Caco-2 (cell line): ENCODE measurements around the gene PRDM11. TPM values are rescaled to one million over a fixed set of nuclear protein-coding genes. Genes with fewer than 3 reads are reported as not detected.

Experiments used
- BruUV-seq: library from RNA; stranded (reverse); fragments of 400-500 nt; replicated peaks from 2 replicates; lab custom pipeline; 2021; lab: Mats Ljungman, UMichigan
- CTCF ChIA-PET: fragments of 300-600 bp; sonication (Branson Sonifier 250); formaldehyde crosslinking; loops from one replicate; lab custom pipeline; 2022; ENCODE audit warnings: antibody characterized with exemption; lab: Charles Lee
- POLR2A ChIA-PET: fragments of 300-600 bp; sonication (Branson Sonifier 250); formaldehyde crosslinking; loops from one replicate; lab custom pipeline; 2022; ENCODE audit warnings: antibody characterized with exemption; lab: Charles Lee
- DNase-seq, 2 experiments: peaks; one replicate each; pipeline versions ENCODE4 v3.0.0 to v3.0.0-alpha.2; 2020 to 2022
- H3K27me3 ChIP-seq: replicated peaks from 2 replicates; pipeline ENCODE4 v1.6.0; 2011; ENCODE audit warnings: low read length; ENCODE audit not compliant: control insufficient read depth, insufficient read depth
- H3K36me3 ChIP-seq: 2 replicates; pipeline ENCODE4 v1.5.1; 2011; ENCODE audit warnings: low read length; ENCODE audit not compliant: control insufficient read depth, insufficient read depth
- H3K4me1 ChIP-seq: fragments of 250-450 bp; sonication (Bioruptor Pico); 2 replicates; pipeline ENCODE4 v1.5.1; 2020; ENCODE audit warnings: mild to moderate bottlenecking
- H3K4me3 ChIP-seq: 2 replicates; pipeline ENCODE4 v1.5.1; 2011; ENCODE audit warnings: low read depth, mild to moderate bottlenecking, control low read depth, low read length
- H3K9me3 ChIP-seq: fragments of 250-450 bp; sonication (Bioruptor Pico); 2 replicates; pipeline ENCODE4 v1.5.1; 2020; ENCODE audit warnings: mild to moderate bottlenecking, moderate library complexity
- H3K27ac Mint-ChIP-seq: one replicate; pipeline ENCODE4 v1.8.0; 2022; ENCODE audit warnings: mixed read lengths; ENCODE audit not compliant: unreplicated experiment
- H3K27me3 Mint-ChIP-seq: one replicate; pipeline ENCODE4 v1.8.0; 2022; ENCODE audit warnings: mixed read lengths; ENCODE audit not compliant: insufficient read depth, unreplicated experiment
- H3K36me3 Mint-ChIP-seq: one replicate; pipeline ENCODE4 v1.8.0; 2022; ENCODE audit warnings: mild to moderate bottlenecking, mixed read lengths; ENCODE audit not compliant: insufficient read depth, unreplicated experiment
- H3K4me1 Mint-ChIP-seq: one replicate; pipeline ENCODE4 v1.8.0; 2022; ENCODE audit warnings: low read depth, mixed read lengths; ENCODE audit not compliant: unreplicated experiment
- H3K4me3 Mint-ChIP-seq: one replicate; pipeline ENCODE4 v1.8.0; 2022; ENCODE audit warnings: mild to moderate bottlenecking, moderate library complexity, mixed read lengths; ENCODE audit not compliant: unreplicated experiment
- H3K9me3 Mint-ChIP-seq: one replicate; pipeline ENCODE4 v1.8.0; 2022; ENCODE audit warnings: mixed read lengths; ENCODE audit not compliant: unreplicated experiment
- intact Hi-C: fragments of 100-400 bp; cut with micrococcal nuclease; formaldehyde crosslinking; loops from one replicate; pipeline ENCODE4 v1.10.0; 2022; ENCODE audit not compliant: unreplicated experiment
- total RNA-seq: library from RNA; stranded (reverse); gene quantifications from 2 replicates; pipeline ENCODE4 v1.2.3, GENCODE V29; 2022
- TF ChIP-seq, protein P1 (sequence below), 2 experiments: fragments of 200-600 bp in 1 of 2; IDR thresholded peaks; 1 replicate in 1 of 2; 2 replicates in 1 of 2; pipeline versions ENCODE4 v1.5.1 to v1.8.0; 2011 to 2022; ENCODE audit warnings: antibody characterized with exemption in 1 of 2, control low read depth in 1 of 2, inconsistent platforms in 1 of 2, low read depth in 1 of 2, low read length in 1 of 2, mild to moderate bottlenecking in 1 of 2, moderate library complexity in 1 of 2; ENCODE audit not compliant: insufficient read depth in 1 of 2, severe bottlenecking in 1 of 2, unreplicated experiment in 1 of 2

Gene PRDM11
- total RNA-seq, 1 experiment from 2014 or later: 11.8 TPM

DNA sequence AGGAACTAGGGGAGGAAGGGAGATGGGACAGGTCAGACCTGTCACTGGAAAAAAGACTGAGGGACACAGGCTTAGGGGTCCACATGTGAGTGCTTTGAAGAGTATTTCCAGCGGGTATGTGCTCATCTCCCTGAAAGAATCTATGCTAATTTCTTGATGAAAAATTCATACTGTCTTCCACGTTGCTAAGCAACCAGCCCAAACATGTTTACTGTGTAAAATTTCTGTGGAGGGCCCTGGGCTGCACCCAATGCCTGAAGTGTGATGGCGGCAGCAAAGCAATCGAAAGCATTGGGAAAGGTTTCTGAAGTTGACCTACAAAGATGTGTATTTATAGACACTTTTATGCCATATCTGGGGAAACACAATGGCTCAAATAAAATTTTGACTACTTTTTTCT, 132.3 kb downstream of the PRDM11 start:
- CTCF ChIA-PET: no interaction called here
- intact Hi-C loops: no loop called here
- H3K27ac Mint-ChIP-seq: no peak overlapping the region

DNA sequence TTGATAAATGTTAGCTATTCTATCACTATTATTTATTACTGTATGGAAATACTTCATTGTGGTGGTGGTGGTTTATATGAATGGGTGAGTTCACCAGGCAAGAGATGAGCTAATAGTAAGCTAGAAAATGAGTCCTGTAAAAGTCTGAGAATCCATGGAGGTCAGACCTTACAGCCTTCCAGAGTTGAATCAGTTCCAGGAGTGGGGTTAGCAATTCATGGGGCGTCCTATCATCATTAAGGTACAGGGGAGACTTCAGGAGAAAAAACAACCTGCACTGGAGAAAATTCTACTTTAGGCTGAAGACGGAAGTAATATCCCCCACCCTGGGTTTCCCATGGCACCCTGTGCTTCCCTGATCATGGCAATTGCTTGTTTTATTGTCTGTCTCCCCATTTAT, 133.2 kb downstream of the PRDM11 start:
- no peak for DNase-seq
- H3K4me3 ChIP-seq: no peak overlapping the region
- H3K4me3 Mint-ChIP-seq: no peak overlapping the region
- no peak overlapping the region for H3K27ac Mint-ChIP-seq
- H3K36me3 Mint-ChIP-seq: peaks cover 6% of the 10 kb centered on the region
- no peaks in the 10 kb centered on the region for H3K36me3 ChIP-seq
- no peaks in the 10 kb centered on the region for H3K27me3 ChIP-seq
- H3K27me3 Mint-ChIP-seq: peaks cover under 1% of the 10 kb centered on the region
- no TSS peak for BruUV-seq
- peaks cover 3% of the 10 kb centered on the region; the same call in 1 of the 2 replicates for H3K9me3 ChIP-seq
- CTCF ChIA-PET: no interaction called here
- intact Hi-C loops: loop anchor here (10.0 kb wide), 1 partner anchor 95 kb away; no protein-coding TSS in a partner anchor
- TF ChIP-seq, protein P1, sequence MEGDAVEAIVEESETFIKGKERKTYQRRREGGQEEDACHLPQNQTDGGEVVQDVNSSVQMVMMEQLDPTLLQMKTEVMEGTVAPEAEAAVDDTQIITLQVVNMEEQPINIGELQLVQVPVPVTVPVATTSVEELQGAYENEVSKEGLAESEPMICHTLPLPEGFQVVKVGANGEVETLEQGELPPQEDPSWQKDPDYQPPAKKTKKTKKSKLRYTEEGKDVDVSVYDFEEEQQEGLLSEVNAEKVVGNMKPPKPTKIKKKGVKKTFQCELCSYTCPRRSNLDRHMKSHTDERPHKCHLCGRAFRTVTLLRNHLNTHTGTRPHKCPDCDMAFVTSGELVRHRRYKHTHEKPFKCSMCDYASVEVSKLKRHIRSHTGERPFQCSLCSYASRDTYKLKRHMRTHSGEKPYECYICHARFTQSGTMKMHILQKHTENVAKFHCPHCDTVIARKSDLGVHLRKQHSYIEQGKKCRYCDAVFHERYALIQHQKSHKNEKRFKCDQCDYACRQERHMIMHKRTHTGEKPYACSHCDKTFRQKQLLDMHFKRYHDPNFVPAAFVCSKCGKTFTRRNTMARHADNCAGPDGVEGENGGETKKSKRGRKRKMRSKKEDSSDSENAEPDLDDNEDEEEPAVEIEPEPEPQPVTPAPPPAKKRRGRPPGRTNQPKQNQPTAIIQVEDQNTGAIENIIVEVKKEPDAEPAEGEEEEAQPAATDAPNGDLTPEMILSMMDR (IDR thresholded peaks at IDR 0.05; ENCODE audit: insufficient read depth in 1 of 2, low read depth in 1 of 2, low read length in 1 of 2, severe bottlenecking in 1 of 2, unreplicated experiment in 1 of 2): no peak
- peaks cover 12% of the 10 kb centered on the region for H3K9me3 Mint-ChIP-seq
- peaks cover 14% of the 10 kb centered on the region for H3K4me1 Mint-ChIP-seq
- peaks cover 18% of the 10 kb centered on the region for H3K4me1 ChIP-seq
- POLR2A ChIA-PET: no interaction called here

More for the DNA sequence above, 132.3 kb downstream of the PRDM11 start:
- Mint-ChIP-seq H3K36me3 (peaks cover 6% of the 10 kb centered on the region), H3K27me3 (peaks cover 4% of the 10 kb centered on the region), H3K9me3 (peaks cover 12% of the 10 kb centered on the region), H3K4me3 (no peak overlapping the region), H3K4me1 (peaks cover 14% of the 10 kb centered on the region)
- Histone ChIP-seq H3K9me3 (peaks cover 3% of the 10 kb centered on the region; the same call in 1 of the 2 replicates), H3K27me3 (no peaks in the 10 kb centered on the region), H3K36me3 (no peaks in the 10 kb centered on the region), H3K4me1 (peaks cover 18% of the 10 kb centered on the region), H3K4me3 (no peak overlapping the region)
- no TSS peak for BruUV-seq
- TF ChIP-seq, protein P1 (IDR thresholded peaks at IDR 0.05; ENCODE audit: insufficient read depth in 1 of 2, low read depth in 1 of 2, low read length in 1 of 2, severe bottlenecking in 1 of 2, unreplicated experiment in 1 of 2): no peak
- POLR2A ChIA-PET: no interaction called here
- no peak for DNase-seq

DNA sequence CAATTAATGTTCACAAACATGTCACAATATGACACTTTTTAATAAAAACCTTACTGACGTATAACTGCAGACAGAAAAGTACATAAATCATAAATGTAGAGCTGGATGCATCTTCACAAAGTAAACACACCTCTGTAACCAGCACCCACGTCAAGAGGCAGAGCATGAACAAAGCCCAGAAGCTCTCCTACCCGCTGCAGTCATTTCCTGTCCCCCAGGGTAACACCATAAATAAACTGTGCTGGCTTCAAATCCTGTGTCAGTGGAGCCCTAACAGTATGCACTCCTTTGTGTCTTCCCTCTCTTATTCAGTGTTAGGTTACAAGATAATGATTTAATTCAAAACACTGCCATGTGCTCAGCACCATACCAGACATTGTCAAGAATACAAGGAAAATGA, 134.0 kb downstream of the PRDM11 start:
- Mint-ChIP-seq H3K27me3 (no peaks in the 10 kb centered on the region), H3K36me3 (peaks cover 6% of the 10 kb centered on the region), H3K9me3 (peaks cover 12% of the 10 kb centered on the region), H3K4me3 (no peak overlapping the region), H3K4me1 (peaks cover 14% of the 10 kb centered on the region), H3K27ac (no peak overlapping the region)
- POLR2A ChIA-PET: no interaction called here
- no peak overlapping the region for H3K4me3 ChIP-seq
- DNase-seq: no peak
- no TSS peak for BruUV-seq
- TF ChIP-seq, protein P1 (IDR thresholded peaks at IDR 0.05; ENCODE audit: insufficient read depth in 1 of 2, low read depth in 1 of 2, low read length in 1 of 2, severe bottlenecking in 1 of 2, unreplicated experiment in 1 of 2): no peak
- CTCF ChIA-PET: no interaction called here
- H3K4me1 ChIP-seq: peaks cover 18% of the 10 kb centered on the region
- H3K27me3 ChIP-seq: no peaks in the 10 kb centered on the region
- no peaks in the 10 kb centered on the region for H3K36me3 ChIP-seq
- intact Hi-C loops: loop anchor here (10.0 kb wide), 1 partner anchor 96 kb away; no protein-coding TSS in a partner anchor
- H3K9me3 ChIP-seq: peaks cover 3% of the 10 kb centered on the region; the same call in 1 of the 2 replicates
